GM12873 (cell line): ENCODE data around the gene AGRN.

Experiments
- CTCF ChIP-seq: IDR thresholded peaks from 2 replicates; pipeline ENCODE4 v1.5.1; 2012; ENCODE audit warnings: low read depth, mild to moderate bottlenecking, moderate library complexity, low read length, control low read depth; ENCODE audit not compliant: insufficient read depth; ENCODE audit errors: missing control alignments

Gene AGRN

GRCh38 chr1:1033009-1033587, 13.2 kb downstream of the AGRN start:
- peak; percentile 81 for TF ChIP-seq CTCF

GRCh38 chr1:1033731-1034438, 14.0 kb downstream of the AGRN start:
- TF ChIP-seq CTCF = no peak

GRCh38 chr1:1034439-1034781, 14.5 kb downstream of the AGRN start:
- no peak for TF ChIP-seq CTCF

GRCh38 chr1:1035291-1035943, 15.5 kb downstream of the AGRN start:
- no peak for TF ChIP-seq CTCF

- TF ChIP-seq CTCF = no peak
Measured at GRCh38 chr1:1037366-1038327, 17.7 kb downstream of the AGRN start.

- TF ChIP-seq CTCF = no peak
Measured at GRCh38 chr1:1038694-1039093, 18.8 kb downstream of the AGRN start.

GRCh38 chr1:1039145-1039910, 19.4 kb downstream of the AGRN start:
- no peak for TF ChIP-seq CTCF
